Iris pigment epithelial cell (primary cell): ENCODE measurements around the gene PTPRM.
A peak's percentile ranks its signal among the peaks of the same experiment; 100 is the strongest.
"Not testable (repeated sequence)": the region's sequence is repeated elsewhere in the genome, so short reads cannot be mapped to it uniquely, and the experiment has no call there.

Experiments
- DNase-seq: peaks from one replicate; pipeline ENCODE4 v3.0.0-alpha.2; 2011; ENCODE audit warnings: low read depth

PTPRM gene

GRCh38 chr18:7946734-7947377 lies 379.7 kb downstream of the PTPRM start:
- DNase-seq = peak; percentile 90

GRCh38 chr18:7950380-7951136 lies 383.4 kb downstream of the PTPRM start:
- DNase-seq = peak; percentile 91

DNA sequence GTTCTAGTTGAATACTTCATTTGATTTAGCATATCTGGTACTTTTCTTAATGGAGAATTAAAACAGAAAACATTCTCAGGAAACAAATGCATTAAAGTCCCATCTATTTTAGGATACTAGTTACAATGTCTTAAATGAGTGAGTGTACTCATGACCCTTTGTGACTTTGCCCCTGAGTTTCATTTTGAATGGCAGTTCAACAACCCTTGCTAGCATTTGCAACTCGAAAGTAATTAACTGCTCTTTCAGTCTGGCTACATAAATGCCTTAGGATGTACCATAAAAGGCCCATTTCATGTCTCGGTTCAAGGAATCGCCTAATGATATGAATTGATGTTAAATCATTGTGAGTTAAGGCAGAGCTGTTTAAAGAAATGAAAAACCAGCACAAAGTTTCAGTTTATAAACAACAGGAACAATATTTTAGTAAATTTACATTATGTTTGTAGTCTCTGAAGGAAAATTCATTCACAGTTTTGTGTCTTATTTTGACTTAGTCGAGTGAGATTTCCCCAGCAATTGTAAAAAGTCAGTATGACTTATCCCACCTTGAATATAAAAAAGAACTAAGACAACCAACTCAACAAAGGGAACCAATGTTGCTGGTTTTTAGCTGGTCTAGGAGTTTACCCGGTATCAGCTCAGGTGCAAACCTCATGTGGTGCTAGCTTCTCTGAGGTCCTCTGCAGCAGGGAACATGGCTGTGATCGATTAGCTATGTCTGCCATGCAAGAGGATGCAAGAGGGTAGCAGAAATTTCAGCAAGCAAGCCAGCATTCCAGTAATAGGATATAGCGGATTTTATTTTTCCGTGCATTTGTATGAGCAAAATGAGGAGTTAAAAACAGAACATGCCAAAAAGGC lies 386.2 kb downstream of the PTPRM start:
- DNase-seq = no peak

DNA sequence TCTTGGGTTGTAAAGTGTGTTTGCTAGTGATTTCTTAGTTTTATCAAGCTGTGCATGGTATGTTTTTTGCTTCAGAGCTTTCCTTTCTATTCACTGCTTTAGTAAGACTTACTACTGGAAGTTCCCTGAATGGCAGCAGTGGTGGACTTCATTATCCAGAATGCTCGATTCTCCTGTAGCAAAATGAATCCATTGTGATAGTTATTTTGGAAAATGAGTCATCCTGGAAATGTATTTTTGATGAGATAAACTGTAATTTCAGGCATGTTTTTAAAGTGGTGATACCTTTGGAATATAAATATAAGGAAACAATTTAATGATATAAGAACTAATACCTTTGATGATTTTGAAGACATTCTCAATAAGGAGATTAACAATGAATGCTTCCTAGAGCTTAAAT lies 387.1 kb downstream of the PTPRM start:
- peak; percentile 32 for DNase-seq

- DNase-seq = no peak
Observed at GRCh38 chr18:7955175-7955574, 388.1 kb downstream of the PTPRM start.

DNA sequence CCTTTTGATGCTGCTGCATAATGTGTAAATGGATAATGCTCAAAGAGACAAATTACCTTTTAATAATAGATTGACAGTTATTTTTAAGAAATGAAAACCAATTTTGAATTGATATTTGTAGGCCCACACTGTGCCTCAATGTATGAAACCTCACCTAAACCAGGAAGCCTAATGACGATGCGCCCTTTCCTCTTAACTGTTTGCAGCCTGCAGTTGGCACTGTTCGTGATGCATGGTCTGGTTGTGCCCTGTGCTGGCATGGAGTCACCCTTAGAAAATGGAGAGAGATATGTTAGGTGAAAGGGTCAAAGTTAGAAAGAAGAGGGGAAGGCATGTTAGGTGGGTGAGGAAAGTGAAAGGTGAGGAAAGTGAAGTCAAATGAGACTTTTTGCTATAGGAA lies 390.2 kb downstream of the PTPRM start:
- no peak for DNase-seq

DNA sequence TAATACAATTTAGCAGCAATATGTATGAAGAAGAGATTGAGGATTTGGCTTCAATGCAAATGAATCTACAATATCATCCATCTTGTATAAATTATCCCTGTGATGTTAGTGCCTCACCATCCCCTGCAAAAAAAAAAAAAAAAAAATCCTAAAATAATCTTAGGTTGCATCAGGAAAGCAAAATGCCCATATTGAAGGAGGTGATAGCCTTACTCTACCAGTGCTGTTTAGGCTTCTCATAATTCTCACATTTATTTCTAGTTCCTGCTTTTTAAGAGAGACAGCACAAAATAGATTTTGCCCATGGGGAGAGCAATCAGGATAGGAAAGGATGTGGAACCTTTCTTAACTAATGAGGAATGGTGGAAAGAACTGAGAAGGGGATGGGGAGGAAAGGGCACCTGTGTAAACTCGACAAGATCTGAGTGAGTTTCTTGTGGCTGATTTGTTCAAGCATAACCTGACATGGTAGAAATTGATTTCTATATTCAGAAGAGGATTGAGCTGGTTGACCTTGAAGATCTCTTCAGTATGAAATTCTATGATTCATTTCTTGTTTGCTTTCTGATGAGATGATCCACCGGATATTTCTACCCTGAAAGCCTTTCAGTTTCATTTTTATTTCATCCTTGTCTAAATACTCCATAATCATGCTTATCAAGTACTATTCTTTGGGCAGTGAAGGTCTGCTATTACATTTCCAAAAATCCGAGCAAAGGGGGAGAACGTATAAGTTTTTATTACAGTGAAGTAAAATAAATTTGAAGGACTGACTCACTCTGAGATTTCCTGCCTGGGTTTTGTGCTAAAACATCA lies 391.2 kb downstream of the PTPRM start:
- peak; percentile 71 for DNase-seq

DNA sequence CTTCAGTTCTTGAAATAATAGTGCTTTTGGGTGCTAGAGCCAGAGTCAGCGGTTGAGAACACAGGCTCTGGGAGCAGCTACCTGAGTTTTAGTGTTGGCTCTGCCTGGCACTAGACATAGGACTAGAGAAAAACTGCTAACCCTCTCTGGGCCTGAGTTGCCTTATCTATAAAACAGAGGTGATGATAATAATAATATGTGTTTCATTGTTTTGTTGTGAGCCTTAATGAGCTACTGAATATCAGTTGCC lies 391.7 kb downstream of the PTPRM start:
- no peak for DNase-seq

- not testable (repeated sequence) for DNase-seq
Observed at GRCh38 chr18:7966682-7967081, 399.6 kb downstream of the PTPRM start.

DNA sequence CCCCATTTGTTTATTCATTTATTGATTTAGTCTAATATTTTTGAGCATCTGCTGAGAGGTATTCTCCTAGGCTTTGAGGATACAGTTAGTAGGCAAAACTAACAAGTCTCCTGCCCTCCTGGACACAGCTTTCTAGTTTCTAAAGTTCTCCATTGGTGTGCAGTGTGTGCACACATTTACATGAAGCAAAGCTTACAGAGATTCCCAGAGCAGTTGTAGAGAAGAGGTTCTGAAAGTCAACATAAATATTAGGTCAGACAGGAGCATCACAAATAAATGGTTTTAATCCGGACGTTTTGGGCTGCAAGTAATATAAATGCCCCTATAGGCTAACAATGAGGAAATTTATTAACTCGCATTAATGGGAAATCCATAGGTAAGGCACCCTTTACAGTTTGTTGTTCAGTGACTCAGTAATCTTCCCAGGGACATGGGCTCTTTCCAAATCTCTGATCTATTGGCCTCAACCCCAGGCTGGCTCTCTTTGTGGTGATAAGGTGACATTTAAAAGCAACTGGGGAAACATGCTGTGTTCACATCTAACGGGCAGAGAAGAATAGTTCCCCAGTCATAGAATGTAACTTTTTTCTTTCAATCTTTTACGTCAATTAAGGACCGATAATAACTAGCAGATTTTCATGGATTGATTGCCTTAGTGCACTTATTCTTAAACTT lies 407.2 kb downstream of the PTPRM start:
- DNase-seq = no peak

DNA sequence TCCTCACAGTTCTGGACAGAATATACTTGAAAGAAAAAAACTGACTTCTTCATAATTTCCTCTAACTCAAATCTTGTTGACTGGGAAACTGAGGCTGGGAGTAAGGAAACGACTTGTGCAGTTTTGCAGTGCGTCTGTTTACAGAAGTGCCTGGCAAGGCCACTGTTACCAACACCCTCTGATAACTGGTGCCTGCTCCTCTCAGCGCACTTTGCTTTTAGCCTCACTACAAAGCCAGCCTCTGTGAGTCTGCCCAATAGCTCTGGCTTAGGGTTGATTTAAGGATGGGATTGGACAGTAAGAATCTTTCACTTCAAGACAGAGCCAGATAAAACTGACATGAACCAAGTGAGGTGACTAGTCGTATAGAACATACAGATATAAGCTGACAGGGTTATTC lies 410.8 kb downstream of the PTPRM start:
- DNase-seq = no peak

- DNase-seq = no peak
Observed at GRCh38 chr18:7978834-7979233, 411.7 kb downstream of the PTPRM start.

GRCh38 chr18:7979714-7980113 lies 412.6 kb downstream of the PTPRM start:
- DNase-seq = no peak

GRCh38 chr18:7980136-7980535 lies 413.0 kb downstream of the PTPRM start:
- DNase-seq = no peak

DNA sequence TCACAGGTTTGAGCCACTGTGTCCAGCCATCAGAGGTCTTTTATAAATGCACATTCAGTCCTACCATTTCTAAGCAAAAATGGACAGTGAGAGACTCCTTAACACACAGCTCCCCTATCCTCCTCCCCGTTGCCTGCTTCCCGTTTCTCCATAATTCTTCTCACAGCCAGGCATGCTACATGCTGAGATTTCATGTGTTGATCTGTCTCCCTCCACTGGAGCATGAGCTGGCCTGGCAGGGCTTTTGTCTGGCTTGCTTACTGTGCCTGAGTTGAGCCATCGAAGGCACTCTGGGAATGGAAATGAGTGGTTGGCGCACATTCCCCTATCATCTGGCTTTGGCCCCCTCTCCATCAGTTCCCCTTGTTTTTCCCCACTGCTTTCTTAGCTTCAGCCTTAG lies 413.5 kb downstream of the PTPRM start:
- no peak for DNase-seq

GRCh38 chr18:7982216-7982615 lies 415.1 kb downstream of the PTPRM start:
- DNase-seq = no peak

DNA sequence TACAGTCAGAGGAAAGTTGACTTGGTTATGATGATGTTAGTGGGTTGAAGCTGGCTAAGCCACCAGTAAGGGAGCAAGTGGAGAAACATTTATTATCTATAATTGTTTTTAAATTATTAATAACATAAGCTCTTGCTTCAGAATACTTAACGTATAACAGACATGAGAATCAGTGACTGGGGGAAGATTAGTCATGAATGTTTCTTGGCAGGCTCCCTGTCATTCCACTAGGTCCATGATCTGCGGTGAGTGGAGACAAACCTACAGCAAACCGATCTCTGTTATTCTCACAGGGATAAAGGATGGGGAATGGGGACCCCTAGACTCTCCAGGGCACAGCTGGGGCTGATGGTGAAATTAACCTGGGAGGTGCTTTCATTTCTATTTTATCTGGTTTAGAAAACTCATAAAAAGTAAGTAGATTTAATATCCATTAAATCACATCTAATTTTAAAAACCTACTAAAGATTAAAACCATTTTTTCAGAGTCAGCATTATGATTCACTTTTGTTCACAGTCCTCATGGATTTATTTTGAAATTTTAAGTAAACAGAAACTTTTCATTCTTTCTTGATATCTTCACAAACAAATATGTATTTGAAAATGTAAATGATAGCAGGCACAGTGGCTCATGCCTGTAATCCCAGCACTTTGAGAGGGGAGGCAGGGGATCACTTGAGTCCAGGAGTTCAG lies 420.3 kb downstream of the PTPRM start:
- DNase-seq = peak; percentile 95

- DNase-seq = no peak
Observed at GRCh38 chr18:7990670-7991069, 423.6 kb downstream of the PTPRM start.

- DNase-seq = no peak
Observed at GRCh38 chr18:8001711-8002301, 434.7 kb downstream of the PTPRM start.

- peak; percentile 56 for DNase-seq
Observed at GRCh38 chr18:8003878-8004675, 437.0 kb downstream of the PTPRM start.
